MCF 10A (cell line): ENCODE results near the gene MED27. TPM values are rescaled to one million over a fixed set of nuclear protein-coding genes. Genes with fewer than 3 reads are reported as not detected.

Experiments
- BruUV-seq: library from RNA; stranded (reverse); fragments of 400-500 nt; replicated peaks from 2 replicates; lab custom pipeline; 2021; lab: Mats Ljungman, UMichigan
- CTCF ChIA-PET: fragments of 300-600 bp; sonication (Branson Sonifier 250); formaldehyde crosslinking; extraction: SDS; loops from one replicate; lab custom pipeline; 2021; ENCODE audit warnings: antibody characterized with exemption, inconsistent platforms; lab: Yijun Ruan, JAX
- POLR2A ChIA-PET: fragments of 300-600, 350-650 bp; sonication (Branson Sonifier 250); formaldehyde crosslinking; extraction: SDS; loops from one replicate; lab custom pipeline; 2020; ENCODE audit warnings: antibody characterized with exemption, inconsistent platforms; lab: Yijun Ruan, JAX
- DNase-seq: peaks from one replicate; pipeline ENCODE4 v3.0.0-alpha.2; 2018; ENCODE audit not compliant: unreplicated experiment
- H3K27ac Mint-ChIP-seq: one replicate; pipeline ENCODE4 v1.8.0; 2022; ENCODE audit warnings: mild to moderate bottlenecking, low read depth, mixed read lengths; ENCODE audit not compliant: unreplicated experiment
- H3K27me3 Mint-ChIP-seq: one replicate; pipeline ENCODE4 v1.8.0; 2022; ENCODE audit warnings: mixed read lengths; ENCODE audit not compliant: insufficient read depth, unreplicated experiment
- H3K36me3 Mint-ChIP-seq: one replicate; pipeline ENCODE4 v1.8.0; 2022; ENCODE audit warnings: mild to moderate bottlenecking, moderate library complexity, mixed read lengths; ENCODE audit not compliant: insufficient read depth, unreplicated experiment
- H3K4me1 Mint-ChIP-seq: one replicate; pipeline ENCODE4 v1.8.0; 2022; ENCODE audit warnings: mixed read lengths; ENCODE audit not compliant: insufficient read depth, unreplicated experiment
- H3K4me3 Mint-ChIP-seq: one replicate; pipeline ENCODE4 v1.8.0; 2022; ENCODE audit warnings: mild to moderate bottlenecking, moderate library complexity, mixed read lengths; ENCODE audit not compliant: unreplicated experiment
- H3K9me3 Mint-ChIP-seq: one replicate; pipeline ENCODE4 v1.8.0; 2022; ENCODE audit warnings: mixed read lengths; ENCODE audit not compliant: unreplicated experiment
- CTCF ChIP-seq: fragments of 200-600 bp; IDR thresholded peaks from one replicate; pipeline ENCODE4 v1.8.0; 2022; ENCODE audit warnings: antibody characterized with exemption, mild to moderate bottlenecking; ENCODE audit not compliant: unreplicated experiment
- intact Hi-C: fragments of 100-400 bp; cut with micrococcal nuclease; formaldehyde crosslinking; loops from 2 replicates; pipeline ENCODE4 v1.14.1; 2022
- total RNA-seq: library from RNA; stranded (reverse); gene quantifications from 2 replicates; pipeline ENCODE4 v1.2.3, GENCODE V29; 2022

Gene MED27
- total RNA-seq, 1 experiment from 2014 or later: 34.3 TPM

GRCh38 chr9:132043708-132044107 lies 36.0 kb downstream of the MED27 start:
- Mint-ChIP-seq H3K27ac (no peak overlapping the region), H3K36me3 (no peaks in the 10 kb centered on the region), H3K4me1 (peaks cover 6% of the 10 kb centered on the region), H3K9me3 (no peaks in the 10 kb centered on the region), H3K4me3 (no peak overlapping the region), H3K27me3 (no peaks in the 10 kb centered on the region)
- ChIA-PET POLR2A (no interaction called here), CTCF (no interaction called here)
- no peak for DNase-seq
- no TSS peak for BruUV-seq
- no peak for TF ChIP-seq CTCF
- intact Hi-C loops: no loop called here

- no TSS peak for BruUV-seq
- Mint-ChIP-seq H3K36me3 (no peaks in the 10 kb centered on the region), H3K27me3 (no peaks in the 10 kb centered on the region), H3K4me1 (peaks cover 6% of the 10 kb centered on the region), H3K27ac (no peak overlapping the region), H3K4me3 (no peak overlapping the region), H3K9me3 (no peaks in the 10 kb centered on the region)
- ChIA-PET CTCF (no interaction called here), POLR2A (no interaction called here)
- peak; percentile 71 for DNase-seq
- intact Hi-C loops: no loop called here
- TF ChIP-seq CTCF: no peak
These were observed 37.3 kb downstream of the MED27 start for GRCh38 chr9:132042324-132042723.

GRCh38 chr9:132041798-132042197 lies 37.9 kb downstream of the MED27 start:
- POLR2A ChIA-PET: no interaction called here

GRCh38 chr9:132040808-132041207 lies 38.9 kb downstream of the MED27 start:
- H3K27ac Mint-ChIP-seq: no peak overlapping the region
- POLR2A ChIA-PET: interaction anchor here (0.5 to 0.7 kb wide), 4 partner anchors 66 to 212 kb away, joined by 3 to 4 read pairs (median 4); no protein-coding TSS in a partner anchor
- no TSS peak for BruUV-seq
- no peaks in the 10 kb centered on the region for H3K27me3 Mint-ChIP-seq
- no peaks in the 10 kb centered on the region for H3K9me3 Mint-ChIP-seq
- H3K4me1 Mint-ChIP-seq: peaks cover 6% of the 10 kb centered on the region
- no peak overlapping the region for H3K4me3 Mint-ChIP-seq
- no peaks in the 10 kb centered on the region for H3K36me3 Mint-ChIP-seq
- no peak for TF ChIP-seq CTCF
- CTCF ChIA-PET: no interaction called here
- no peak for DNase-seq
- intact Hi-C loops: no loop called here

More at GRCh38 chr9:132041798-132042197, 37.9 kb downstream of the MED27 start:
- Mint-ChIP-seq H3K4me3 (no peak overlapping the region), H3K36me3 (no peaks in the 10 kb centered on the region), H3K4me1 (peaks cover 6% of the 10 kb centered on the region), H3K27me3 (no peaks in the 10 kb centered on the region), H3K9me3 (no peaks in the 10 kb centered on the region), H3K27ac (no peak overlapping the region)
- CTCF ChIA-PET: interaction anchor here (0.8 kb wide), 1 partner anchor 51 kb away, joined by 3 read pairs; no protein-coding TSS in a partner anchor
- no peak for DNase-seq
- no TSS peak for BruUV-seq
- no peak for TF ChIP-seq CTCF
- intact Hi-C loops: no loop called here
